HG03025 (cell line): ENCODE measurements around the gene SH3BP2.
"Not testable (repeated sequence)": the region's sequence is repeated elsewhere in the genome, so short reads cannot be mapped to it uniquely, and the experiment has no call there.

Experiments
- ATAC-seq: cut with Tn5 transposase; IDR thresholded peaks from one replicate; pipeline ENCODE4 v1.9.1; 2021; ENCODE audit warnings: mild to moderate bottlenecking, moderate library complexity; ENCODE audit not compliant: unreplicated experiment, low FRiP score

The SH3BP2 gene

DNA sequence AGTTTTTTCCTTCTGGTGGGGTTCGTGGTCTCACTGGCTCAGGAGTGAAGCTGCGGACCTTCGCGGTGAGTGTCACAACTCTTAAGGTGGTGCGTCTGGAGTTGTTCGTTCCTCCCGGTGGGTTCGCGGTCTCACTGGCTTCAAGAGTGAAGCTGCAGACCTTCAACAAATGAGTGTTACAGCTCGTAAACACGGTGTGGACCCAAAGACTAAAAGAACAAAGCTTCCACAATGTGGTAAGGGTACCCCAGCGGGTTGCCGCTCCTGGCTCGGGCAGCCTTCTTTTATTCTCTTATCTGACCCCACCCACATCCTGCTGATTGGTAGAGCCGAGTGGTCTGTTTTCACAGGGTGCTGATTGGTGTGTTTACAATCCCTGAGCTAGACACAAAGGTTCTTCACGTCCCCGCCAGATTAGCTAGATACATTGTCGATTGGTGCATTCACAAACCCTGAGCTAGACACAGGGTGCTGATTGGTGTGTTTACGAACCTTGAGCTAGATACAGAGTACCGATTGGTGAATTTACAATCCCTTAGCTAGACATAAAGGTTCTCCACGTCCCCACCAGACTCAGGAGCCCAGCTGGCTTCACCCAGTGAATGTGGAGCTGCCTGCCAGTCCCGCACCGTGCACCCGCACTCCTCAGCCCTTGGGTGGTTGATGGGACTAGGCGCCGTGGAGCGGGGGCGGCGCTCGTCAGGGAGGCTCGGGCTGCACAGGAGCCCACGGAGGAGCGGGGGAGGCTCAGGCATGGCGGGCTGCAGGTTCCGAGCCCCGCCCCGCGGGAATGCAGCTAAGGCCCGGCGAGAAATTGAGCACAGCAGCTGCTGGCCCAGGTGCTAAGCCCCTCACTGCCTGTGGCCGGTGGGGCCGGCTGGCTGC is 30.2 kb upstream of the SH3BP2 start:
- ATAC-seq: not testable (repeated sequence)

GRCh38 chr4:2763511-2763967 is 29.3 kb upstream of the SH3BP2 start:
- no peak for ATAC-seq

GRCh38 chr4:2765832-2766526 is 26.9 kb upstream of the SH3BP2 start:
- no peak for ATAC-seq

DNA sequence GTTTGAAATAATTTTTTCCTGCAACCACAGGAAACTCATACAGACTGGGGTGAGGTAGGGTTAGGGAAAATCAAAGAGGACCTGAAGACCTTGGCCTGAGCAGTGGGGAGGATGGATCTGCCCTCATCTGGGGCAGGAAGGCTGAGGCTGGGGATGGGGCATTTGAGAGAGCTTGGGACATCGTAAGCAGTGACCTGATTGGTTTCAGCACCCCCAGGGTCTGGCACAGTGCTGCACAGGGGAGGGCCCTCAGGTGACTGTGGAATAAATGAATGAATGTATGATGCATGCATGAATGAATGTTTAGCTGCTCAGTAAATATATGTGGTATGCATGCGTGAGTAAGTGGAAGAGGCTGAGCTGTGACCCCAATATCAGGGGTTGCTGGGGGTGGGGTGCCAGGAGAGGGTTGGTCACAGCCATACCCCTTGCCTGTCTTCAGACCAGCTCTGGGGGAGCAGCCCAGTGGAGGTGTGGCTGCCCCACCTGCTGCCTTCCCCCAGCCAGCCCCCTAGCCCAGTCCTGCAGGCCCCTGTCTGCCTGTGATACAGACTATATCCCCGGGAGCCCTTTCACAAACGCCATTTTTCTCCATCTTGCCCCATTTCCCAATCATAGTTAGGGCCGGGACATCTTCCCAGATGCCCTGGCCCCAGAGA is 25.7 kb upstream of the SH3BP2 start:
- no peak for ATAC-seq

DNA sequence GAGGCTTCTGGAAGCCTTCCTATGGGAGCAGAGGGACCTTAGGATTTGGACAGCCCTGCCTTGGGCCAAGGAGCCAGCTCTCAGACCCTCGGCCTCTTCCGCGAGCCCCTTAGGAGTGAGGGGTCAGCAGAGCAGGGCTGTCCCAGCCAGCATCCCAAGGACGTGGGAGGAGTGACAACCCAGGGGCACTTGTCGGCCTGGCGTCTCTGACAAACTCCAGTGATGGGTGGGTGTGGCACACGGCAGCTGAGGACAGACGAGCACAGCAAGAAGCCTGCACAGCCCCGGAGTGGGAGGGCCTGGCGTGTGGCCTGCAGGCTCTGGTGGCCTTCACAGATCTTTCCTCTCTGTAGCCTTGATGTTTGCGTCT is 25.2 kb upstream of the SH3BP2 start:
- ATAC-seq: no peak

- ATAC-seq: no peak
These were observed 24.8 kb upstream of the SH3BP2 start for GRCh38 chr4:2768124-2768523.

GRCh38 chr4:2768921-2769336 is 24.0 kb upstream of the SH3BP2 start:
- ATAC-seq: no peak

GRCh38 chr4:2771264-2771663 is 21.6 kb upstream of the SH3BP2 start:
- no peak for ATAC-seq

DNA sequence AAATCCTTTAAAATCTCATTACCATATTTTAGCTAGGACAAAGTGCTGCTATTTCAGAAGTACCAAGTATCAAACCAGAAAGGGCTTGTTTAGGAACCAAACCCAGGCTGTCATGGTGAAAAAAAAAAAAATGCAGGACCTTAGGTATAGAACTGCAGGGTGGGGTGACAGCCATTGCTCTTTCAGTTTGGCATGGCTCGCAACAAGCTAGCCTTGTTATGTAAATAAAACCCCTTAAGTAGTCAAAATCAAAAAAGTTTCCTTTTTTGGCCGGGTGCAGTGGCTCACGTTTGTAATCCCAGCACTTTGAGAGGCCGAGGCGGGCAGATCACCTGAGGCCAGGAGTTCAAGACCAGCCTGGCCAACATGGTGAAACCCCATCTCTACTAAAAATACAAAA is 12.2 kb upstream of the SH3BP2 start:
- ATAC-seq: not testable (repeated sequence)

DNA sequence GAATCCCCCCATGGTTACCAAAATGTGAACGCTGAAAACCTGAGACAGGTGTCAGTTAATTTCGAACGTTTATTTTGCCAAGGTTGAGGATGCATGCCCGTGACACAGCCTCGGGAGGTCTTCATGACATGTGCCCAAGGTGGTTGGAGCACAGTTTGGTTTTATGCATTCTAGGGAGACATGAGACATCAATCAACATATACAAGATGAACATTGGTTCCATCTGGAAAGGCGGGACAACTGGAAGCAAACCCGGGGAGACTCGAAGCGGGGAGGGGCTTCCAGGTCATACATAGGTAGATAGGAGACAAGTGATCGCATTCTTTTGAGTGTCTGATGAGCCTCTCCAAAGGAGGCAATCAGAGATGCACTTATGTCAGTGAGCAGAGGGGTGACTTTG is 11.0 kb upstream of the SH3BP2 start:
- ATAC-seq: no peak

GRCh38 chr4:2783790-2784189 is 9.1 kb upstream of the SH3BP2 start:
- ATAC-seq: no peak

- no peak for ATAC-seq
These were observed 7.3 kb upstream of the SH3BP2 start for GRCh38 chr4:2785613-2786012.

DNA sequence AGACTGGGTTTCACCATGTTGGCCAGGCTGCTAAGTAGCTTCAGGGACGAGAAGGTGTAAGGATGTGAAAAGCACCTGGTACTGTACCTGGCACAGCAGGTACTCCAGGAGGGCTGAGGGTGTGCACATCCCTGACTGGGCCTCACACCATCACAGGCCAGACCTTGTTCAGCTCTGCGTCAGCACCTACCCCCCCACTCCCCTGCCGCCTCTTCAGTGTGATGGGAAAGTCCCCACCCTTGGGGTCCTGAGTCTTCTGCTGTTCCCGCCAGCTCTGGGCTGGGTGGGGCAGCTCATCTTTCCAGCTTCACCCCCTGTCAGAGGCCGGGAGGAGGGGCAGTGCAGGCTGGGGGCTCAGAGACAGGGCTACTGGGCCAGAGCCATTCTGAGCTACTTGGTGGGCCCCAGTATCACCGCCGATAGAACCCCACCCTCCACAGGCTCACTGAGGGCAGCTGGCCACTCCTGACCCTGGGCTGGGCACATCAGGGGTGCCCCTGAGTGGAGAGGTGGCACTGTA is 6.7 kb upstream of the SH3BP2 start:
- ATAC-seq: no peak

DNA sequence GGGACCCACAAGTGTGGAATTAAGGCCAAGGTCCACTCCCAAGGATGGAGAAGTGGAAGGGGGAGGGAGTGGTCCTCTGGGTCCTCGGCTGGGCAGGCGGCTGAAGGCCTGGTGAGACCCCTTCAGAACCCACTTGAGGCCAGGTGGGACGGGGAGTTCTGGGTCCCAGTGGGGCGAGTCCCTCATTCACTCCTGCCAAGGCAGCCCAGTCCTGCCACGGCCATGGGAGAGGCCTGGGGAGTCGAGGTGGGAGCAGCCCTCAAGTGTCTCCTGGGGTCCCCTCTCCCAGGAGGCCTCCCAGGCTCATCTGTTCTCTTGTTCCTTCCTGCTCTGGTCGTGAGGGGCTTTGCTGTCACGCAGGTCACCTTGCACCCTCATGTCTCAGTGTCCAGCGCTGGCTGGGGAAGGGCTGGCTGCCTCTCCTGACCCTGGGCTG is 6.1 kb upstream of the SH3BP2 start:
- no peak for ATAC-seq

- ATAC-seq: peak; percentile 57
These were observed 5.4 kb upstream of the SH3BP2 start for GRCh38 chr4:2787230-2788100.

DNA sequence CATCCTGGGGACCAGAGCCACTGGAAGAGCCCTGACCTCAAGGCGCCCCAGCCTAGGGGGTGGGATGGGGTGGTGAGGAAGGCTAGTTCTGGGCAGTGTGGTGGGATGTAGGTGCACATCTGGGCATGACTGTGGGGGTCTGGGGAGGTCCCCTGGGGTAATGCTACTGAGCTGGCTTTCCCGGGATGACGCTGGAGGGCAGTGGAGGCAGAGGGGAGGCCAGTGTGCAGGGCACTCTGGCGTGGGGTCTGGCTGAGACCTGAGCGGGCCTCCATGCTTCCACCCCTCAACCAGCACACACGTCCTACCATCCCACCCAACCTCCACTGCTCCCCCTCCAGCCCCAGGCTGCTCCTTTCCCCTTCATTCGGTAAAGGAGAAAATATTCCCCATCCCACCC is 4.8 kb upstream of the SH3BP2 start:
- no peak for ATAC-seq

- no peak for ATAC-seq
These were observed 4.3 kb upstream of the SH3BP2 start for GRCh38 chr4:2788532-2789103.

DNA sequence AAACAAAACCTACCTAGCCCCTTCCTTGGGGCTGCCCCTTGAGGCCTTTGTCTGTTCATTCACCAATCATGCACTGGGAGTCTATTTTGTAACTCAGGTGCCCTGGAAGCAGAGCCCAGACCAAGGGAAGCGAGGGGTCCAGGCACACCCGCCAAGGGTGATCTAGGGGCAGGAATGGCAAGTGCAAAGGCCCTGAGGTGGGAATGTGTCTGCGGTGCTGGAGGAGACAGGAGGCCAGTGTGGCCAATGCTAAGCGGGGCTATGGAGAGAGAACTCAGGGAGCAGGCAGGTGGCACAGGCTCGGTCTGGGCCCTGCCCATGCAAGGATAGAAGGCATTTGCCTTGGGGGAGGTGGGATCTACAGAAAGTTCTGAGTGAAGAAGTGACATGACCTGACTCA is 3.5 kb upstream of the SH3BP2 start:
- no peak for ATAC-seq

GRCh38 chr4:2789793-2790582 is 2.9 kb upstream of the SH3BP2 start:
- ATAC-seq: no peak
